IPS DF 4.7 (cell line): ENCODE results near the gene SMIM45.

Source experiments
- DNase-seq: peaks from one replicate; pipeline ENCODE4 v3.0.0-alpha.2; 2013; ENCODE audit warnings: low spot score; ENCODE audit errors: extremely low read depth

SMIM45 gene

GRCh38 chr22:41968601-41969000, 16.7 kb downstream of the SMIM45 start:
- no peak for DNase-seq

GRCh38 chr22:41969110-41969646, 17.2 kb downstream of the SMIM45 start, which contains the start of gene SEPTIN3:
TSS of gene SEPTIN3 (plus strand) at chr22:41969443. CDS start at chr22:41971493, 2,050 bp downstream.
- DNase-seq = no peak

- no peak for DNase-seq
Observed at GRCh38 chr22:41970601-41971000, 18.7 kb downstream of the SMIM45 start.

GRCh38 chr22:41971431-41971830, 19.5 kb downstream of the SMIM45 start:
- DNase-seq = no peak

GRCh38 chr22:41974691-41975290, 22.8 kb downstream of the SMIM45 start:
- no peak for DNase-seq

- DNase-seq = no peak
Observed at GRCh38 chr22:41975299-41976069, 23.5 kb downstream of the SMIM45 start.

GRCh38 chr22:41976070-41976901, 24.3 kb downstream of the SMIM45 start:
- no peak for DNase-seq

GRCh38 chr22:41976961-41977566, 25.1 kb downstream of the SMIM45 start:
- no peak for DNase-seq

- no peak for DNase-seq
Observed at GRCh38 chr22:41978732-41979131, 26.8 kb downstream of the SMIM45 start.

- DNase-seq = no peak
Observed at GRCh38 chr22:41979423-41980250, 27.7 kb downstream of the SMIM45 start.

GRCh38 chr22:41982865-41983264, 30.9 kb downstream of the SMIM45 start:
- DNase-seq = no peak

- no peak for DNase-seq
Observed at GRCh38 chr22:41983513-41984405, 31.8 kb downstream of the SMIM45 start.

- DNase-seq = no peak
Observed at GRCh38 chr22:41987276-41987675, 35.3 kb downstream of the SMIM45 start.

GRCh38 chr22:41989246-41989645, 37.3 kb downstream of the SMIM45 start:
- no peak for DNase-seq

- DNase-seq = no peak
Observed at GRCh38 chr22:41991111-41991510, 39.2 kb downstream of the SMIM45 start.

- no peak for DNase-seq
Observed at GRCh38 chr22:41992496-41992895, 40.5 kb downstream of the SMIM45 start.

GRCh38 chr22:41995211-41995610, 43.3 kb downstream of the SMIM45 start:
- no peak for DNase-seq

- no peak for DNase-seq
Observed at GRCh38 chr22:41996826-41997225, 44.9 kb downstream of the SMIM45 start.
